Skeletal muscle tissue (tissue), 4 donors: ENCODE data around the gene DIAPH3. TPM values are rescaled to one million over a fixed set of nuclear protein-coding genes. Genes with fewer than 3 reads are reported as not detected.

Experiments
- H3K27ac ChIP-seq: one replicate; pipeline ENCODE4 v1.7.0; 2013; ENCODE audit warnings: mild to moderate bottlenecking, low read depth, low read length, inconsistent platforms
- H3K27me3 ChIP-seq, 3 donors: one replicate each; pipeline ENCODE4 v1.7.0; 2013; ENCODE audit warnings: low read length in 3 of 3; ENCODE audit not compliant: control insufficient read depth in 3 of 3, insufficient read depth in 3 of 3
- H3K36me3 ChIP-seq, 3 donors: one replicate each; pipeline ENCODE4 v1.7.0; 2013; ENCODE audit warnings: low read length in 3 of 3; ENCODE audit not compliant: control insufficient read depth in 3 of 3, insufficient read depth in 3 of 3
- H3K4me1 ChIP-seq, 3 donors: one replicate each; pipeline ENCODE4 v1.7.0; 2013; ENCODE audit warnings: low read length in 3 of 3, mild to moderate bottlenecking in 3 of 3; ENCODE audit not compliant: control insufficient read depth in 3 of 3, insufficient read depth in 3 of 3
- H3K4me3 ChIP-seq, 3 donors: one replicate each; pipeline ENCODE4 v1.7.0; 2013; ENCODE audit warnings: low read length in 3 of 3
- H3K9ac ChIP-seq, 3 donors: one replicate each; pipeline ENCODE4 v1.7.0; 2013; ENCODE audit warnings: low read length in 3 of 3, mild to moderate bottlenecking in 3 of 3, moderate library complexity in 2 of 3, low read depth in 1 of 3
- H3K9me3 ChIP-seq, 3 donors: one replicate each; pipeline ENCODE4 v1.7.0; 2013; ENCODE audit warnings: low read length in 3 of 3; ENCODE audit not compliant: control insufficient read depth in 3 of 3
- total RNA-seq: library from RNA; depleted of rRNA; stranded (reverse); fragments of >200 nt; gene quantifications from one replicate; pipeline ENCODE4 v1.2.3, GENCODE V29; 2014
- donor health status: Osteomylitis.

Gene DIAPH3
- total RNA-seq, 1 donor from 2014 or later: 3.7 TPM

DNA sequence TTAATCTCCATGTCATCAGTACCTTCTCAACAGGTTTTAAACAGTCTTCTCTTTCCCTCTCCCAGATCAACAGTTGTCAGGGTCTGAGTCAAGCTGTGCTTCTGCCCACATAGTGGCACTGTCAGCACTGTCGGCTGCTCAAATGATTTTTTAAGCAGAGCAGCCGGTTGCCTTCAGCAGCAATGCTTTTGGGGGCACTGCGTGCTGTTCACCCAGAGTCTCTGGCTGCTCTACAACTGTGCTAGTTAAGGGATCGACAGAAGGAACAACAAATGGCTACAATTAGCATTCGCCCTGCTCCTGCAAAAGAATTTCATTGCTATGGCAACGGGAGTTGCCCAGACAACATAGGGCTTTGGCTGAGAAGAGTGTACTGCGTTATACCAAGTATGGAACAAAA is 412.9 kb downstream of the DIAPH3 start:
- Histone ChIP-seq H3K4me1 (peaks cover 0 to 3% (median 0%) of the 10 kb centered on the region in 3 donors), H3K27ac (no peak overlapping the region), H3K36me3 (no peaks in the 10 kb centered on the region), H3K4me3 (peak overlapping the region in 1 of 3 donors; percentile 27), H3K9me3 (no peaks in the 10 kb centered on the region), H3K27me3 (no peaks in the 10 kb centered on the region), H3K9ac (no peak overlapping the region)

GRCh38 chr13:59748046-59748445 is 415.7 kb downstream of the DIAPH3 start:
- Histone ChIP-seq H3K36me3 (no peaks in the 10 kb centered on the region), H3K4me1 (peaks cover 0 to 3% (median 0%) of the 10 kb centered on the region in 3 donors), H3K4me3 (no peak overlapping the region), H3K27ac (no peak overlapping the region), H3K9me3 (no peaks in the 10 kb centered on the region), H3K9ac (no peak overlapping the region), H3K27me3 (no peaks in the 10 kb centered on the region)

DNA sequence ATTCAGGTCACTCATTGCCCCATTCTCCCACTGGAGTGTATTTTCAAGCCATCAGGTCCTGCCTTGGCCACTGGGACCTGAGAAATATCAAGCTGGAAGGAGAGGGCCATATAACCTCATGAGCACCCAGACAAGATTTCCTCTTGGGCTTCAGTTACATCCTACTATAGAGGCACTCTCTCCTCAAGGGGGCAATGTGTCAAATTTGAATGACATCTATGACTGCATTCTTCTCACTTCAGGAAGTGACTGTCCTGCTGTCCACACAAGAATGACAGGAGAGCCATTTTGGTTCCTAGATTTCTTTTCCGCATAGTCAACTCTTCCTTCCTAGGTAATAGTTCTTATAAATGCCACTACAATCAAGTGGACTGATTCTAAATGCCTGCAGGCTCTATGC is 416.2 kb downstream of the DIAPH3 start:
- Histone ChIP-seq H3K9me3 (no peaks in the 10 kb centered on the region), H3K4me1 (peaks cover 0 to 3% (median 0%) of the 10 kb centered on the region in 3 donors), H3K27me3 (no peaks in the 10 kb centered on the region), H3K4me3 (no peak overlapping the region), H3K36me3 (no peaks in the 10 kb centered on the region), H3K9ac (no peak overlapping the region), H3K27ac (no peak overlapping the region)

- peaks cover 0 to 3% (median 0%) of the 10 kb centered on the region in 3 donors for H3K4me1 ChIP-seq
- H3K27ac ChIP-seq: no peak overlapping the region
- no peaks in the 10 kb centered on the region for H3K9me3 ChIP-seq
- no peaks in the 10 kb centered on the region for H3K27me3 ChIP-seq
- H3K9ac ChIP-seq: no peak overlapping the region
- H3K36me3 ChIP-seq: no peaks in the 10 kb centered on the region
- H3K4me3 ChIP-seq: no peak overlapping the region
Measured at GRCh38 chr13:59746291-59746962, 417.3 kb downstream of the DIAPH3 start.

DNA sequence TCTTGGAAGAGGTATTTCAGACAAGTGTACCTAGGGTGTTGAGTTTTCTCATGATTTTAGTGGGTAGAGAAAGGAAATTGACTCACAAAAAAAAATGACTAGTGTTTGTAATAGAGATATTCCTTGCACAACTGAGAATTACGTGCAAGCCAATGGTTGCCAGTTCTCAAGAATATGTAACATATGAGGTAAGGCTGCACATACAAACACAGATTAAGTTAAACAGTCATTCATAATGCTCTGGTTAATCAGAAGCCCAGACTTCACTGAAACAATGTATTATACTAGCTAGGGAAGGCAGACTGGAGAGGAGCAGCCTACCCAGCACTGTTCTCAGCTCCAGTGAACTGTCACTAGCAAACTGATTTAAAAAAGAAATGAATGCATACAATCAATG is 418.3 kb downstream of the DIAPH3 start:
- Histone ChIP-seq H3K27me3 (no peaks in the 10 kb centered on the region), H3K9ac (no peak overlapping the region), H3K9me3 (no peaks in the 10 kb centered on the region), H3K4me3 (no peak overlapping the region), H3K4me1 (no peaks in the 10 kb centered on the region), H3K27ac (no peak overlapping the region), H3K36me3 (no peaks in the 10 kb centered on the region)

DNA sequence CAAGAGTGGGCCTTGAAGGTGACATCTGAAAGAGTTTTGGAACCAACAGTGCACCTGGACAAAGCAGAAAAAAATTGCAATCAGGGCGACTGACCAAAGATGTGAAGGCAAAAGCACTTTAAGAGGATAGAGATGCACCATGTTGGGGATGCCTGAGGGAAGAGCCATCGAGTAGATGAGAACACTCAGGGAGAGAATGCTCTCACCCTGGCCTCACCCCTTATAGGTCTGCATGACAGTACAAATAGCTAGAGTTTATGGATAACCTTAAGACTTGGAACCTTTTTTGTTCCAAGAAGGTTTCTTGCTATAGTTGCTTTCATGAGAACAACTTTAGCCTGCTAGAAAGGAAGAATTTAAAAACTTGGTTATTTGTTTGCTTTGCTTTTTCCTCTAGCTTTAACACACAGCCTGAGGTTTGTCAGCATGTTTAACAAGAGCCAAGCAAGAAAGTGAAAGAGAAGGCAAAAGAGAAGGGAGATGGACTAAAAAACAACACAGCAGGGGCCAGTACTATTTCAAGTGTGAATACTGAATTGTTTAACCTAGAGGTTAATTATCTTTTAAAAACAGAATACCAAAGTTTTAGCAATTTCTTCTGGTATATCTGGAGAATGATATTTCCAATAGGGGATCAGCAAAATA is 418.9 kb downstream of the DIAPH3 start:
- H3K27ac ChIP-seq: no peak overlapping the region
- no peaks in the 10 kb centered on the region for H3K36me3 ChIP-seq
- no peaks in the 10 kb centered on the region for H3K9me3 ChIP-seq
- H3K9ac ChIP-seq: no peak overlapping the region
- H3K27me3 ChIP-seq: no peaks in the 10 kb centered on the region
- H3K4me3 ChIP-seq: no peak overlapping the region
- no peaks in the 10 kb centered on the region for H3K4me1 ChIP-seq

DNA sequence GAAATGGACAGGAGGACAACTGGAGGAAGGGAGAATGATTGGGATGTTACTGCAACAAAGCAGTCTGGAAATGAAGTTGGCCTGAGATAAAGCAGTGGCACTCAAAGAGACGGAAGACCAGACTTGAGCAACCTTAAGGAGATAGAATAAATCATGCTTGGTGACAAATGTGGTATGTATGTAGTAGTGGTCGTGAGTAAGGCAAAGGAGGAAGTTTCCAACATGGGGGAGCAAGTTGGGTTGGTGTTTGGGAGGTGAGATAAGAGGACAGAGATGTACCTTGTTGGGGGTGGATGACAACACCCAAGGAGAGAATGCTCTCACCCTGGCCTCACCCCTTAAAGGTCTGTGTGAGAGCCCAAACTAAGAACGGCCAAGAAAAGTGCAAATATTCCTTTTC is 420.5 kb downstream of the DIAPH3 start:
- H3K9me3 ChIP-seq: no peaks in the 10 kb centered on the region
- H3K9ac ChIP-seq: no peak overlapping the region
- H3K4me3 ChIP-seq: no peak overlapping the region
- H3K27me3 ChIP-seq: no peaks in the 10 kb centered on the region
- no peaks in the 10 kb centered on the region for H3K4me1 ChIP-seq
- no peak overlapping the region for H3K27ac ChIP-seq
- H3K36me3 ChIP-seq: no peaks in the 10 kb centered on the region

DNA sequence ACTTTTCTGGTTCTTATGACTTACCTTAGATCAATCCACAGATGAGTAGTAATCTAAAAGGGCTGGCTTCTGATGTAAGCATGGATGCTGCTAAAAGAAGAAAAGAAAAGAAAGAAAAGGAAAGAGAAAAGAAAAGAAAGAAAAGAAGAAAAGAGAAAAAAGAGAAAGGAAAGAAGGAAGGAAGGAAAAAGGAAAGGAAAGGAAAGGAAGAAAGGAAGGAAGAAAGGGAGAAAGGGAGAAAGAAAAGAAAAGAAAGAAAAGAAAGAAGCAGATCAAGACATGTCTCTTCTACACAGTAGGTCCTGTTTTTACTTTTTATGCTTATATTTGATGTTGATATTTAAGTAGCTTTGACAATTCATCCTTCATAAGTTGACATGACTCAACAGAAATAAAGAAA is 421.3 kb downstream of the DIAPH3 start:
- Histone ChIP-seq H3K36me3 (no peaks in the 10 kb centered on the region), H3K4me1 (no peaks in the 10 kb centered on the region), H3K9ac (no peak overlapping the region), H3K27ac (no peak overlapping the region), H3K4me3 (no peak overlapping the region), H3K9me3 (no peaks in the 10 kb centered on the region), H3K27me3 (no peaks in the 10 kb centered on the region)

GRCh38 chr13:59738921-59739320 is 424.8 kb downstream of the DIAPH3 start:
- Histone ChIP-seq H3K36me3 (no peaks in the 10 kb centered on the region), H3K4me1 (no peaks in the 10 kb centered on the region), H3K4me3 (no peak overlapping the region), H3K9ac (no peak overlapping the region), H3K27me3 (no peaks in the 10 kb centered on the region), H3K9me3 (no peaks in the 10 kb centered on the region), H3K27ac (no peak overlapping the region)

DNA sequence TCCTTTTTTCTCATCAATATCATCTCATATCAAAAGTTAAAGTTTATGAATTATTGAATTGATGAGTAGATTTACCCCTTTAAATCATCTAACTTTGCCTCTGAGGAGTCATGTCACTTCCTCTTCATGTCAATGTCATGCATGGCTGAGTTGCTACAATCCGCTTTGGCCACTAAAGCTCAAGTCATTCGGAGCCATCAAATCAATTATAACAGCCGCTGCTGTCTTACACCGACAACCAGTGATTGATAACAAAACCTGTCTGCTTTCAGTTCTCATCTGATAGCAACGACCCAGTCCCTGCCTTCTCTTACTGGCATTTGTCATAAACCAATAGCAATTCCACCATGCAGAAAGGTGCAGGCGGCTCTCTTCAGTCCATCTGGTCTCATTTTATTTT is 429.3 kb downstream of the DIAPH3 start:
- Histone ChIP-seq H3K4me3 (no peak overlapping the region), H3K27me3 (no peaks in the 10 kb centered on the region), H3K27ac (no peak overlapping the region), H3K4me1 (no peaks in the 10 kb centered on the region), H3K36me3 (no peaks in the 10 kb centered on the region), H3K9me3 (no peaks in the 10 kb centered on the region), H3K9ac (no peak overlapping the region)
